ENCODE results near the gene CHST8.

The CHST8 gene

GRCh38 chr19:33759356-33759755, 137.6 kb downstream of the CHST8 start:
- Histone ChIP-seq H3K36me3 (ENCODE audit: insufficient read depth, low read length) (no peaks in the 10 kb centered on the region), H3F3A (ENCODE audit: low read depth) (no peaks in the 10 kb centered on the region), H4K20me1 (ENCODE audit: insufficient read depth, low read length, poor library complexity, severe bottlenecking) (no peaks in the 10 kb centered on the region), H2AFZ (ENCODE audit: low read length) (no peak overlapping the region), H3K79me2 (ENCODE audit: insufficient read depth, low read length) (no peaks in the 10 kb centered on the region), H3K9me3 (ENCODE audit: insufficient read depth, low read depth, low read length) (no peaks in the 10 kb centered on the region), H3K4me2 (ENCODE audit: low read depth, low read length, poor library complexity, severe bottlenecking) (no peak overlapping the region), H3K4me1 (ENCODE audit: insufficient read depth, low read length, poor library complexity, severe bottlenecking) (no peaks in the 10 kb centered on the region), H3K9me2 (replicated peaks; ENCODE audit: low read depth, low read length) (no peaks in the 10 kb centered on the region), H3K4me3 (ENCODE audit: low read length, poor library complexity, severe bottlenecking) (no peak overlapping the region), H3K9ac (ENCODE audit: low read depth, low read length, poor library complexity, severe bottlenecking) (no peak overlapping the region), H3K27me3 (ENCODE audit: insufficient read depth, low read length, poor library complexity, severe bottlenecking) (no peaks in the 10 kb centered on the region)
- no peak for TF ChIP-seq EZH2phosphoT487 (IDR thresholded peaks at IDR 0.05; ENCODE audit: borderline replicate concordance)
- TF ChIP-seq, protein P1, sequence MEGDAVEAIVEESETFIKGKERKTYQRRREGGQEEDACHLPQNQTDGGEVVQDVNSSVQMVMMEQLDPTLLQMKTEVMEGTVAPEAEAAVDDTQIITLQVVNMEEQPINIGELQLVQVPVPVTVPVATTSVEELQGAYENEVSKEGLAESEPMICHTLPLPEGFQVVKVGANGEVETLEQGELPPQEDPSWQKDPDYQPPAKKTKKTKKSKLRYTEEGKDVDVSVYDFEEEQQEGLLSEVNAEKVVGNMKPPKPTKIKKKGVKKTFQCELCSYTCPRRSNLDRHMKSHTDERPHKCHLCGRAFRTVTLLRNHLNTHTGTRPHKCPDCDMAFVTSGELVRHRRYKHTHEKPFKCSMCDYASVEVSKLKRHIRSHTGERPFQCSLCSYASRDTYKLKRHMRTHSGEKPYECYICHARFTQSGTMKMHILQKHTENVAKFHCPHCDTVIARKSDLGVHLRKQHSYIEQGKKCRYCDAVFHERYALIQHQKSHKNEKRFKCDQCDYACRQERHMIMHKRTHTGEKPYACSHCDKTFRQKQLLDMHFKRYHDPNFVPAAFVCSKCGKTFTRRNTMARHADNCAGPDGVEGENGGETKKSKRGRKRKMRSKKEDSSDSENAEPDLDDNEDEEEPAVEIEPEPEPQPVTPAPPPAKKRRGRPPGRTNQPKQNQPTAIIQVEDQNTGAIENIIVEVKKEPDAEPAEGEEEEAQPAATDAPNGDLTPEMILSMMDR (conservative IDR thresholded peaks at IDR 0.05; ENCODE audit: low read length), result no peak

- H3K9ac ChIP-seq (ENCODE audit: low read depth, low read length, poor library complexity, severe bottlenecking), result no peak overlapping the region
- no peak overlapping the region for H2AFZ ChIP-seq (ENCODE audit: low read length)
- H4K20me1 ChIP-seq (ENCODE audit: insufficient read depth, low read length, poor library complexity, severe bottlenecking), result no peaks in the 10 kb centered on the region
- no peaks in the 10 kb centered on the region for H3F3A ChIP-seq (ENCODE audit: low read depth)
- H3K79me2 ChIP-seq (ENCODE audit: insufficient read depth, low read length), result no peaks in the 10 kb centered on the region
- TF ChIP-seq EZH2phosphoT487 (IDR thresholded peaks at IDR 0.05; ENCODE audit: borderline replicate concordance), result no peak
- TF ChIP-seq, protein P1 (conservative IDR thresholded peaks at IDR 0.05; ENCODE audit: low read length), result no peak
- no peak overlapping the region for H3K4me2 ChIP-seq (ENCODE audit: low read depth, low read length, poor library complexity, severe bottlenecking)
- H3K36me3 ChIP-seq (ENCODE audit: insufficient read depth, low read length), result no peaks in the 10 kb centered on the region
- H3K4me3 ChIP-seq (ENCODE audit: low read length, poor library complexity, severe bottlenecking), result no peak overlapping the region
- no peaks in the 10 kb centered on the region for H3K27me3 ChIP-seq (ENCODE audit: insufficient read depth, low read length, poor library complexity, severe bottlenecking)
- H3K9me2 ChIP-seq (replicated peaks; ENCODE audit: low read depth, low read length), result no peaks in the 10 kb centered on the region
- no peaks in the 10 kb centered on the region for H3K4me1 ChIP-seq (ENCODE audit: insufficient read depth, low read length, poor library complexity, severe bottlenecking)
- no peaks in the 10 kb centered on the region for H3K9me3 ChIP-seq (ENCODE audit: insufficient read depth, low read depth, low read length)
Observed at GRCh38 chr19:33763633-33764371, 142.0 kb downstream of the CHST8 start.

DNA sequence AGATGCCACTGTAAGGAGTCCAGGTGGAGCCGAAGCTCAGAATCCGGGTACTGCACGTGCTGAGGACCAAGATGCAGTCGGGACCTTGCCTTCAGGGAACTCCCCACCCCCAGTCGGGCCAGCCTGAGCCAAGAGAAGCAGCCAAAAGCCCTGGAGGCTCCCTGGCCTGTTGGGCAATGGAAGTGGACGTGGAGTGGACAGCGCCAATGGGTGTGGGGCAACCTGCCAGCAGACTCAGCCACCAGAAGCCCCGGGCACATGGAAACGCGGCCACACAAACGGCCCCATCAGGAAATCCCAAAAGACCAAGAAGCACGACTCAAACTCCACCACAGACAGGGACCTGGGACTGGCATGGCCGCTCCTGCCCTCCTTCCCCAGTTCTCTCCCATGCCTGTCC, 144.9 kb downstream of the CHST8 start:
- no peaks in the 10 kb centered on the region for H3K27me3 ChIP-seq (ENCODE audit: insufficient read depth, low read length, poor library complexity, severe bottlenecking)
- no peaks in the 10 kb centered on the region for H3F3A ChIP-seq (ENCODE audit: low read depth)
- H3K36me3 ChIP-seq (ENCODE audit: insufficient read depth, low read length), result no peaks in the 10 kb centered on the region
- H2AFZ ChIP-seq (ENCODE audit: low read length), result no peak overlapping the region
- no peaks in the 10 kb centered on the region for H3K79me2 ChIP-seq (ENCODE audit: insufficient read depth, low read length)
- no peak overlapping the region for H3K4me3 ChIP-seq (ENCODE audit: low read length, poor library complexity, severe bottlenecking)
- H4K20me1 ChIP-seq (ENCODE audit: insufficient read depth, low read length, poor library complexity, severe bottlenecking), result no peaks in the 10 kb centered on the region
- no peaks in the 10 kb centered on the region for H3K9me3 ChIP-seq (ENCODE audit: insufficient read depth, low read depth, low read length)
- H3K4me2 ChIP-seq (ENCODE audit: low read depth, low read length, poor library complexity, severe bottlenecking), result no peak overlapping the region
- H3K9me2 ChIP-seq (replicated peaks; ENCODE audit: low read depth, low read length), result no peaks in the 10 kb centered on the region
- H3K4me1 ChIP-seq (ENCODE audit: insufficient read depth, low read length, poor library complexity, severe bottlenecking), result no peaks in the 10 kb centered on the region
- H3K9ac ChIP-seq (ENCODE audit: low read depth, low read length, poor library complexity, severe bottlenecking), result no peak overlapping the region
- TF ChIP-seq, protein P1 (conservative IDR thresholded peaks at IDR 0.05; ENCODE audit: low read length), result no peak
- TF ChIP-seq EZH2phosphoT487 (IDR thresholded peaks at IDR 0.05; ENCODE audit: borderline replicate concordance), result no peak

Data from Loucy (cell line).